ENCODE results near the gene FAM114A1. TPM values are rescaled to one million over a fixed set of nuclear protein-coding genes. Genes with fewer than 3 reads are reported as not detected.

The FAM114A1 gene
- total RNA-seq, 2 donors from 2014 or later, result 57.7 to 73.2 TPM

- TF ChIP-seq CTCF (IDR thresholded peaks at IDR 0.05), result no peak
- H3K27ac ChIP-seq, result no peak overlapping the region
- peaks cover 0 to 7% of the 10 kb centered on the region in 2 donors for H3K4me1 ChIP-seq
- no peaks in the 10 kb centered on the region for H3K27me3 ChIP-seq
- H3K36me3 ChIP-seq, result peaks cover 54% of the 10 kb centered on the region
- no peaks in the 10 kb centered on the region for H3K9me3 ChIP-seq
- no peak for DNase-seq (ENCODE audit: low spot score)
- no peak overlapping the region for H3K4me3 ChIP-seq
Measured at GRCh38 chr4:38926896-38927295, 59.3 kb downstream of the FAM114A1 start.

GRCh38 chr4:38928568-38928967 lies 61.0 kb downstream of the FAM114A1 start:
- TF ChIP-seq CTCF (IDR thresholded peaks at IDR 0.05), result no peak
- Histone ChIP-seq H3K4me3 (no peak overlapping the region), H3K36me3 (peaks cover 63% of the 10 kb centered on the region)

GRCh38 chr4:38928974-38929373 lies 61.4 kb downstream of the FAM114A1 start:
- peaks cover 67% of the 10 kb centered on the region for H3K36me3 ChIP-seq
- no peaks in the 10 kb centered on the region for H3K27me3 ChIP-seq
- no peaks in the 10 kb centered on the region for H3K9me3 ChIP-seq
- TF ChIP-seq CTCF (IDR thresholded peaks at IDR 0.05), result no peak
- H3K4me3 ChIP-seq, result no peak overlapping the region
- H3K27ac ChIP-seq, result no peak overlapping the region
- peaks cover 0 to 6% of the 10 kb centered on the region in 2 donors for H3K4me1 ChIP-seq
- no peak for DNase-seq (ENCODE audit: low spot score)

More at GRCh38 chr4:38928568-38928967, 61.0 kb downstream of the FAM114A1 start:
- peaks cover 0 to 7% of the 10 kb centered on the region in 2 donors for H3K4me1 ChIP-seq
- H3K27me3 ChIP-seq, result no peaks in the 10 kb centered on the region
- H3K9me3 ChIP-seq, result no peaks in the 10 kb centered on the region
- DNase-seq (ENCODE audit: low spot score), result no peak
- no peak overlapping the region for H3K27ac ChIP-seq

- no peaks in the 10 kb centered on the region for H3K9me3 ChIP-seq
- no peak overlapping the region for H3K27ac ChIP-seq
- TF ChIP-seq CTCF (IDR thresholded peaks at IDR 0.05), result no peak
- peaks cover 76% of the 10 kb centered on the region for H3K36me3 ChIP-seq
- no peak for DNase-seq (ENCODE audit: low spot score)
- H3K27me3 ChIP-seq, result no peaks in the 10 kb centered on the region
- H3K4me3 ChIP-seq, result no peak overlapping the region
- H3K4me1 ChIP-seq, result no peaks in the 10 kb centered on the region
Measured at GRCh38 chr4:38930204-38930603, 62.6 kb downstream of the FAM114A1 start.

GRCh38 chr4:38930707-38931106 lies 63.1 kb downstream of the FAM114A1 start:
- no peak for TF ChIP-seq CTCF (IDR thresholded peaks at IDR 0.05)
- Histone ChIP-seq H3K27ac (no peak overlapping the region), H3K27me3 (no peaks in the 10 kb centered on the region), H3K4me3 (no peak overlapping the region), H3K36me3 (peaks cover 82% of the 10 kb centered on the region), H3K9me3 (no peaks in the 10 kb centered on the region), H3K4me1 (no peaks in the 10 kb centered on the region)
- no peak for DNase-seq (ENCODE audit: low spot score)

GRCh38 chr4:38931125-38931524 lies 63.5 kb downstream of the FAM114A1 start:
- Histone ChIP-seq H3K36me3 (peaks cover 84% of the 10 kb centered on the region), H3K9me3 (no peaks in the 10 kb centered on the region), H3K27ac (no peak overlapping the region), H3K27me3 (no peaks in the 10 kb centered on the region), H3K4me1 (no peaks in the 10 kb centered on the region), H3K4me3 (no peak overlapping the region)
- DNase-seq (ENCODE audit: low spot score), result no peak
- no peak for TF ChIP-seq CTCF (IDR thresholded peaks at IDR 0.05)
